ENCODE results near the gene SENP6.

The SENP6 gene

GRCh38 chr6:75608304-75608703 is 6.6 kb downstream of the SENP6 start:
- no peak for DNase-seq (ENCODE audit: low read depth)
- no peak for TF ChIP-seq CTCF (IDR thresholded peaks at IDR 0.05; ENCODE audit: low read length, missing control alignments)
- H3K4me3 ChIP-seq (replicated peaks; ENCODE audit: low read depth, low read length) = no peak overlapping the region

GRCh38 chr6:75608956-75609533 is 7.4 kb downstream of the SENP6 start:
- DNase-seq (ENCODE audit: low read depth) = no peak
- H3K4me3 ChIP-seq (replicated peaks; ENCODE audit: low read depth, low read length) = no peak overlapping the region
- TF ChIP-seq CTCF (IDR thresholded peaks at IDR 0.05; ENCODE audit: low read length, missing control alignments) = no peak

GRCh38 chr6:75609639-75610590 is 8.2 kb downstream of the SENP6 start:
- no peak for TF ChIP-seq CTCF (IDR thresholded peaks at IDR 0.05; ENCODE audit: low read length, missing control alignments)
- no peak for DNase-seq (ENCODE audit: low read depth)

GRCh38 chr6:75611011-75611701 is 9.5 kb downstream of the SENP6 start:
- TF ChIP-seq CTCF (IDR thresholded peaks at IDR 0.05; ENCODE audit: low read length, missing control alignments) = no peak
- H3K4me3 ChIP-seq (replicated peaks; ENCODE audit: low read depth, low read length) = no peak overlapping the region
- DNase-seq (ENCODE audit: low read depth) = no peak

More at GRCh38 chr6:75609639-75610590, 8.2 kb downstream of the SENP6 start:
- no peak overlapping the region for H3K4me3 ChIP-seq (replicated peaks; ENCODE audit: low read depth, low read length)

GRCh38 chr6:75611702-75612375 is 10.2 kb downstream of the SENP6 start:
- no peak for TF ChIP-seq CTCF (IDR thresholded peaks at IDR 0.05; ENCODE audit: low read length, missing control alignments)
- no peak for DNase-seq (ENCODE audit: low read depth)
- no peak overlapping the region for H3K4me3 ChIP-seq (replicated peaks; ENCODE audit: low read depth, low read length)

GRCh38 chr6:75612434-75612833 is 10.8 kb downstream of the SENP6 start:
- H3K4me3 ChIP-seq (replicated peaks; ENCODE audit: low read depth, low read length) = no peak overlapping the region
- no peak for TF ChIP-seq CTCF (IDR thresholded peaks at IDR 0.05; ENCODE audit: low read length, missing control alignments)
- DNase-seq (ENCODE audit: low read depth) = no peak

Data from fibroblast of pulmonary artery (primary cell).